ENCODE results near the gene THG1L. TPM values are rescaled to one million over a fixed set of nuclear protein-coding genes. Genes with fewer than 3 reads are reported as not detected.

THG1L gene
- total RNA-seq, 6 experiments from 2014 or later = 13.2 to 16.1 (median 13.5) TPM

DNA sequence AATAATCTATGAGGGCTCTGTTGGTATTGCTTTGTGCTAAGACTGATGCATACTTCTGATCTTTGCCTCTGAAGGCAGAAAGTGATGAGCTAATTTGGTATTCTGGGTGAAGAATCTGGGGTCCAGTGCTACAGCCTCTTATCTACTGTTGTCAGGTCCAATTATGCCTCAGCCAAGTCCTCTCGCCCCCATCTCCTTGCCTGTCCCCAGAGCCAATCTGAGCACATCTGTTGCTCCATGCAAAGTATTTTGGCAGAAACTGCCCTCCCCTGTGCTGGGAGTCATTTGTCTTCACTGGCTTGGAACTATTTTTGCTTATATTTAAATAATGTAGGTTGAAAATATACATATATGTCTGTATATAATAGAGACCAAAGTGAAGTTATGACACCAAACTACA, 35.7 kb downstream of the THG1L start:
- no peaks in the 10 kb centered on the region for H3K36me3 Mint-ChIP-seq (ENCODE audit: low read depth)
- peaks cover 8% of the 10 kb centered on the region for H3K4me1 Mint-ChIP-seq (ENCODE audit: low read depth)
- no peaks in the 10 kb centered on the region for H3K9me3 Mint-ChIP-seq
- DNase-seq = no peak
- H3K4me3 Mint-ChIP-seq = no peak overlapping the region
- peaks cover 11% of the 10 kb centered on the region for H3K27me3 Mint-ChIP-seq (ENCODE audit: insufficient read depth)
- no peak overlapping the region for H3K27ac Mint-ChIP-seq
- TF ChIP-seq CTCF (IDR thresholded peaks at IDR 0.05) = no peak

DNA sequence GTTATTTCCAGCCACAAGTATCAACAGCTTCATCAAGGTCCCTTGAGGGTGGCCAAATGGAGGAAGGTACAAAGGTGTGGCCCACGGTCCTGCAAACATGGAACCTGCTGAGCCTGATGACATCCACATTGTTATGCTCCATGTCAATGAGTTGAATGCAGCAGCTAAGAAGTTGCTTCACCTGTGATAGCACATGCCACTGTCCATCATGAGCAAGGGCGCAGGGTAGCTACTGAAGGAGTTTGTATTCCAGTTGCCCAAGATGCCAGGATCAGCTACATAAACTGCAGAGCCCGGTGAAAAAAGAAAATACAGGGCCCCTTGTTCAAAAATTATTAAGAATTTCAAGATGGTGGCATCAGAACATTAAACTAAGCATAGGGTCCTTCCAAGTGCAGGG, 36.5 kb downstream of the THG1L start:
- TF ChIP-seq CTCF (IDR thresholded peaks at IDR 0.05) = no peak
- DNase-seq = no peak
- H3K9me3 Mint-ChIP-seq = no peaks in the 10 kb centered on the region

DNA sequence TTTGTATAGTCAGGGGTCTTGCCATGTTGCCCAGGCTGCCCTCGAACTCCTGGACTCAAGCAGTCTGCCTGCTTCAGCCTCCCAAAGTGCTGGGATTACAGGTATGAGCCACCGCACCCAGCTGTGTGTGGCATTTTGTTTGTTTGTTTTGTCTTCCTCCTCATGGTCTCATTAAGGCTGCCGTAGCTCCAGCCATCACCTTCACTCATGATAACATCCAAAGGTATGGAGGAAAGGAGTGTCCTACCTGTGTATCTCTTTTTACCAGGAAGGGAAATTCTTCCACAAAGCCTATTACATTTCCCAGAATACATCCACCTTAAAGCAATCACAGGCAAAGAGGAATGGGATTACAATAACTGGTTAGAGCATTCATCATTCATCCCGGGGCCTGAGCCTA, 39.4 kb downstream of the THG1L start:
- Mint-ChIP-seq H3K36me3 (ENCODE audit: low read depth) (no peaks in the 10 kb centered on the region), H3K27me3 (ENCODE audit: insufficient read depth) (peaks cover 18% of the 10 kb centered on the region), H3K4me3 (no peak overlapping the region)

More for the DNA sequence above, 36.5 kb downstream of the THG1L start:
- Mint-ChIP-seq H3K36me3 (ENCODE audit: low read depth) (no peaks in the 10 kb centered on the region), H3K27me3 (ENCODE audit: insufficient read depth) (peaks cover 15% of the 10 kb centered on the region), H3K4me3 (no peak overlapping the region), H3K4me1 (ENCODE audit: low read depth) (peaks cover 8% of the 10 kb centered on the region), H3K27ac (no peak overlapping the region)

DNA sequence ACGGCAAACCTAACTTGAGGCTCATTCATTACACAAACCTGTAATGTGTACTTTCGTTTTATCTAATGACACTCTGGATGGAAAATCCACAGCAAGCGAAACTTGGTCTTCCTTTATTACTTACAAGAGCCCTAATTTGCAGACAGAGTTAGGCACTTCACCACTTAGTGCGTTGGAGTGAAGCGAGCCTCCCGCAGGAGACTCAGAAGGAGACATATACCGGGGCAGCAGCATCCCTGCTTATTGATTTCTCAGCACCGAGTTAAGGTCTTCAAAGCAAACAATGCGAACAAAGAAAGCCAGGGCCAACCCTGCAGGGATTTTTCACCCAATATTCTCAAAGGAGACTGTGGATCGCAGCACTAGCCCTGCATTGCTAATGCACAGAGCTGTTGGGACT, 40.9 kb downstream of the THG1L start:
- H3K9me3 Mint-ChIP-seq = no peaks in the 10 kb centered on the region
- H3K27ac Mint-ChIP-seq = no peak overlapping the region
- no peak overlapping the region for H3K4me3 Mint-ChIP-seq
- H3K4me1 Mint-ChIP-seq (ENCODE audit: low read depth) = peaks cover 8% of the 10 kb centered on the region
- no peak for DNase-seq
- TF ChIP-seq CTCF (IDR thresholded peaks at IDR 0.05) = no peak
- no peaks in the 10 kb centered on the region for H3K36me3 Mint-ChIP-seq (ENCODE audit: low read depth)
- H3K27me3 Mint-ChIP-seq (ENCODE audit: insufficient read depth) = peaks cover 18% of the 10 kb centered on the region

More for the DNA sequence above, 39.4 kb downstream of the THG1L start:
- no peaks in the 10 kb centered on the region for H3K9me3 Mint-ChIP-seq
- H3K4me1 Mint-ChIP-seq (ENCODE audit: low read depth) = peaks cover 8% of the 10 kb centered on the region
- no peak overlapping the region for H3K27ac Mint-ChIP-seq
- no peak for DNase-seq
- no peak for TF ChIP-seq CTCF (IDR thresholded peaks at IDR 0.05)

GRCh38 chr5:157778121-157778805, 47.0 kb downstream of the THG1L start:
- no peaks in the 10 kb centered on the region for H3K9me3 Mint-ChIP-seq
- 0 out of 2 replicates have a peak, but pooled peaks cover 5% of the 10 kb centered on the region for H3K36me3 Mint-ChIP-seq (ENCODE audit: low read depth)
- no peak overlapping the region for H3K27ac Mint-ChIP-seq
- DNase-seq = no peak
- H3K4me1 Mint-ChIP-seq (ENCODE audit: low read depth) = no peaks in the 10 kb centered on the region
- H3K4me3 Mint-ChIP-seq = no peak overlapping the region
- TF ChIP-seq CTCF (IDR thresholded peaks at IDR 0.05) = no peak
- peaks cover 7% of the 10 kb centered on the region for H3K27me3 Mint-ChIP-seq (ENCODE audit: insufficient read depth)
